HK-2 (cell line): ENCODE measurements around the gene NCK1.

Experiments
- DNase-seq: peaks from one replicate; pipeline ENCODE4 v3.0.0-alpha.2; 2018; ENCODE audit not compliant: unreplicated experiment

The NCK1 gene

DNA sequence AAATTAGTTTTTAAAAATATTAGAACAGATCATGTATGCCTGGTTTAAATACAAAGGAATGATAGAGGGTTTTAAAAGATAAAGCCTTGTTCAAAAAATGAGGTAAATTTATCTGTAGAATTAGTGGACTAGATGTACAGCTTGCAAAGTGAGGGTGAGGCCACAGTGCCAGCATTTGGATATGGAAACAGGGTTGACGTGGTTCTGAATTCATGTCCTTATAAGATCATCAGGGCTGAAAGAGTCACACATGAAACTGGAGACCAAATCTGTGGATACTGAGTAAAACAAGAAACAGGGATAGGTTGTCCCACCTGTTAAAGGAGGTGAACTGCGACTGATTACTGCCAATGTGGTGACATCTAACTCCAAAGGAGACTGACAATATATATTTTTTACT lies 46.3 kb downstream of the NCK1 start:
- DNase-seq, result no peak

DNA sequence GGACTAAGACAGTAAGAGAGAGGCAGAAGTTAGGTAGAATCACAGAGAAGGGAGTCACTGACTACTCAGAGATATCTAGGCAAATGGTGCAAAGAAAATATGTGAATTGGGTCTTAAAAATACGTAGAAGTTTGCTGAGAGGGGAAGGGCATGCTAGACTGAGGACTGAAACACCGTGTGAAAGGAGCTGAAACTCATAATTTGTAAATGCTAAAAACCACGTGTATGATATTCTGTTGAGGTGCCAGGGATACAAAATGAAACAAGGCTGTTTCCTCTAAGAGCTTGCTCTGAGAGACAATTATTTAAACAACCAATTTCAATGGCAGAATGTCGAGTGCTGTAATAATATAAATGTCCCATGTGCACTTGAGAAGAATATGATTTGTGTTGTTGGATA lies 47.2 kb downstream of the NCK1 start:
- no peak for DNase-seq

DNA sequence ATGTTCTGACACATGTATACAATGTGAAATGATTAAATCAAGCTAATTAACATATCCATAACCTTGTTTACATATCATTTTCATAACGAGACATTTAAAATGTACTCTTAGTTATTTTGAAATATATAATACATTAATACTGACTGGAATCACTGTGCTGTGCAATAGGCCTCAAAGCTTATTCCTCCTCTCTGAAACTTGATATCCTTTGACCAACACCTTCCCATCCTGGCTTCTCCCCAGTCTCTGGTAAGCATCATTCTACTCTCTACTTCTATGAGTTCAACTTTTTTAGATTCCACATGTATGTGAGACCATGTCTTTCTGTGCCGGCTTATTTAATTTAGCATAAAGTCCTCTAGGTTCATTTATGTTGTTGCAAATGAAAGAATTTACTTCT lies 48.7 kb downstream of the NCK1 start:
- no peak for DNase-seq

DNA sequence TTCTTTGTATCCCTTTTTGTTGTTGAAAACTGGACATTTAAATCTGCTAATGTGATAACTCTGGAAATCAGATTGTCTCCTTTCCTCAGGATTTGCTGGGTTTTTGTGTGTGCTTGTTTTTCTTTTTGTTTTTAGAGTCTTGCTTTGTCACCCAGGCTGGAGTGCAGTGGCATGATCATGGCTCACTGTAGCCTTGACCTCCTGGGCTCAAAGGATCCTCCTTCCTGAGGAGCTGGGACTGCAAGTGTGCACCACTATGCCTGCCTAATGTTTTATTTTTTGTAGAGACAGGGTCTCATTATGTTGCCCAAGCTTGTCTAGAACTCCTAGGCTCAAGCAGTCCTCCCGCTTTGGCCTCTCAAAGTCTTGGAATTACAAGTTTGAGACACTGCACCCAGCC lies 51.2 kb downstream of the NCK1 start:
- DNase-seq, result no peak

DNA sequence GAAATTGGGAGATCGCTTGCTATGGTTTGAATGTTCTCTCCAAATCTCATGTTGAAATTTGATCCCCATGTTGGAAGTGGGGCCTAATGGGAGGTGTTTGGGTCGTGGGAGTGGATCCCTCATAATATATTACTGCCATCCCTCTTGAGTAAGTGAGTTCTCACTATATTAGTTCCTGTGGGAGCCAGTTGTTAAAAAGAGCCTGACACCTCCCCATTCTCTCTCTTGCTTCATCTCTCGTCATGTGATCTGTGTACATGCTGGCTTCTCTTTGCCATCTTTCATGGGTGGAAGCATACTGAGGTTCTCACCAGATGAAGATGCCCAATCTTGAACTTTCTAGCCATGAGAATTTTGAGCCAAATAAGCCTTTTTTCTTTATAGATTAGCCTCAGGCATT lies 52.7 kb downstream of the NCK1 start:
- no peak for DNase-seq

DNA sequence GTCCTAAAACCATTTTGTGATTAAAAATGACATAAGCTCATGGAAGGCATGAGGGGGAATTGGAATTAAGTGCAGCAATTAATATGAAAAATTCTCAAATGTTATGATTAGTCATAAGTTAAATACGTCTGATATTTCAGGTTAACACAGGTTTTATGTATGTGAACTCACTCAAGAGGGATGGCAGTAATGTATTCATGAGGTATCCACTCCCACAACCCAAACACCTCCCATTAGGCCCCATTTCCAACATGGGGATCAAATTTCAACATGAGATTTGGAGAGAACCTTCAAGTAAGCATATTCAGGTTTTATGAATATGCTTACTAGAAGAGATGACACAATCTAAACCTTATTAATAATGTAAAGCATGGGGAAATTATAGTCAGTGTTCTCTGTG lies 54.2 kb downstream of the NCK1 start:
- DNase-seq, result no peak

DNA sequence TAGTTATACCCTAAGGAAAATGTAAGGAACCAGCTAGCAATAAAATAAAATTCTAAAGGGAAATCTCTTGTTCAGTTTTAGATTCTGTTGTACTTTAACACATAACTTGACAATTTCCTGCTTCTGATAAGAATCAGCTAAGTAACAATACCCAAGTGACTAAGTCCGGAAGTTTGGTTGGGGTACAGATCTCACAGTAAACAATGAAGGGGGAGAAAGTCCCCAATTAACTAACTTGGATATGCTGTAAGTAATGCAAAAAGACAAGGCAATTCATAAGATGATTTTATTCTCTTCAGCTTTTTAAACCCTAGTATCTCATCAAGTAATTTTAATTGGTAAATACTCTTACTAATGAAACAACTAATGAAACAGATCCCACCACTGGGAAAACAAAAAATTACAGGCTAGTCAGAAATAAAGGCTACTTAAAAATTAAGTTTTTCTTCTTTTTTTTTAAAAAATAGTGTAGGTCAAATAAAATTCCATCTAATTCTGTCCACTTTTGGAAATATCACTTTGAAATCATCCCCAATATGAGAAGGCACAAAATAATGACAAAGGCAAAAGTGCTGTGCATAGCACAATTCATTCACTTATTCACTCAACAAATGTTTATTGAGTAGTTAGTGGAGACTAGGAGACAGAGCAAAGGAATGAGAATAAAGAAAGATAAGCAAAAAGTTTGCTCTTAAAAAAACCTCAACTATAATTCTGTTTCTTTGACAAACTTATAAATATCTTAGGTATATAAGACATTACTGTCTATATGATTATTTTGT lies 58.0 kb downstream of the NCK1 start:
- DNase-seq, result no peak

DNA sequence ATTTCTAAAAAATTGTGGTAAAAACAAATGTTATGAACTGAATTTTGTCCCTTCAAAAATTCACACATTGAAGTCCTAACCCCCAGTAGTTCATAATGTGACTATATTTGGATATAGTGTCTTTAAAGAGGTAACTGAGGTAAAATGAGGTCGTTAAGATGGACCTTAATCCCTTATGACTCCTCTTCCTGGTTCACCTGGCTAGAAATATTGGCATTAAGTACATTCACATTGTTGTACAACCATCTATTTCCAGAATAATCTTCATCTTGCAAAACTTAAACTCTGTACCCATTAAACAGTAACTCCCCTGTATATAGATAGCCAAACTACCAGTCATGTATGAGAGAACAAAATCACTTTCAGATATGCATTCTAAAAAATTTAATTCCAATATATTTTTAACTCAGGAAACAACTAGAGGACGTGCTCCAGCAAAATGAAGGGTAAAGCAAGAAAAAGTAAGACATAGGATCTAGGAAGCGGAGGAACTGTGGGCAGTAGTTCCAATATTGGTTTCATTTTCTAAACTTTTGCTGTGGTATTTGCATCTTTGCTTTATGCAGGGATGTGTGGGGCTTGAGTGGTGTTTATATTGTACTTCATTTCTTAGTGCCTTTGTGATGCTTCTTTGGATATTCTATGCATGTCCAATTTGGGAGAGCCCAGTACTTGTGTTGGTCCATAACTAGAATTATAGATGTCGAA lies 59.0 kb downstream of the NCK1 start:
- no peak for DNase-seq

DNA sequence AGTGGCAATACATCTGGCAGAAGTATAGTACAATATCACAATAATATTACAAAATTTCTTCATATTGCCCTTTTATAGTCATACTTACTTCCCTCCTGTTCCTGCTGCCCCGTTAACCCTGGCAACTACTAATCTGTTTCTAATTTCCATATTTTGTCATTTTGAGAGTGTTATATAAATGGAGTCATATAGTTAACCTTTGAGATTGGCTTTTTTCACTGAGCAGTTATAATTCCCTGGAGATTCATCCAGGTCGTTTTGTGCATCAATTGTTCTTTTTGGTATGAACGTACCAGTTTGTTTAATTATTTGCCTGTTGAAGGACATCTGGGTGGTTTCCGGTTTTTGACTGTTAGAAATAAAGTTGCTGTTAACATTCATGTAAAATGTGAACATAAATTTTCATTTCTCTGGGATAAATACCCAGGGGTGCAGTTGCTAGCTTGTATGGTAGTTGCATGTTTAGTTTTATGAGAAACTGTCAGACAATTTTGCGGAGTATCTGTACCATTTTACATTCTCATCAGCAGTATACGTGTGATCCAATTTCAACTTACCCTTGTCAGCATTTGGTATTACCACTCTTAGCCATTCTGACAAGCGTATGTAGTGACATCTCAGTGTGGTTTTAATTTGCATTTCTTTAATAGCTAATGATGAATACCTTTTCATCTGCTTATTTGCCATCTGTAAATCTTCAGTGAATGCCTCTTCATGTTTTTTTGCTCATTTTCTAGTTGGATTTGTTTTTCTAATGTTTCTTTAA lies 63.6 kb downstream of the NCK1 start:
- DNase-seq, result no peak

DNA sequence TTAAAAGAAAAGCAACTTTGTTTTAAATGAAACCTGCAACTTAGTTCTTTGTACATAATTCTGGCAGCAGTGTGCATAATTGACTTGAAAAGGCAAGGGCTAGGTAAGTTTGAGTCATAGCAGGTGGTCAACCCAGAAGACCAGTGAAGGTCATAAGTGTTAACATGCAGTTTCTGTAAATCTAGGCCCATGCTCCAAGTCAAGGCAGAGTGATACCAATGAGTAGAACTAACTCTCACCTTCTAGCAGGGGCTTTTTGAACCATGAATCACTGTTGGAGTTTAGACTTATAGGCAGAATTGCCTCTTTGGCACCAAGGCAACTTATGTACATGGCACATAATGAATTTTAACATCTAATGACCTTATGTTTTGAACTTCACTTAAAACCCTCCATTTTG lies 66.2 kb downstream of the NCK1 start:
- DNase-seq, result no peak

DNA sequence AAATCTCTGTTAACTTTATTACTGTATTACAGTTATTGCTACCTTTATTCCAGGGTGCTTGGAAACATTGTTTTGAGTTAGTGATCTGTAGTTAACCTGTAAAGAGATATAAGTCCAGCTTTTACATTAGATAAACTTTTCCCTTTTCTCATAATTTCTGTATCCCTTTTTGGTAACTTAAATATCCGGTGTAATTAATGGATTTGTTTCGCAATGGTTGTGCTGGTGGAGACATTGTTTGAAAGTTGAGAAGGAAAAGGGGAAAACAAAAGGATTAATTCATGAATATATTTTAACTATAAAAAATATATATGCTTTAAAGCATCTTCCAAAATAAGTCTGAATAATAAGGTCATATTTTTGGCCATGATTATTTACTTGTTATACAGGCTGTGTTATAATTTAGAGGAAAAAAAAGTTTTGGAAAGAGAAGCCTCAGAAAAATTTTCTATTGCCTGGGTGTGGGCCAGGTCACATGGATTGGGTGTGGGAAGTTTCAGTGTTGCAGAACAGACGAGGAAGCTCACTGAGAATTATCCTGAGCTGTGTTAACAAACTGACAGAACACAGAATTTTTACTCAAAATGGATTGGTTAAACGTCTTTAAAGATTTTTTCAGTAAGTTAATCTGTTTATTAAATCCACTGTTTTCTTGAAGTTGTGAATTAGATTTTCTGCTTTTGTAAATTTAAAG lies 68.1 kb downstream of the NCK1 start:
- DNase-seq, result no peak

DNA sequence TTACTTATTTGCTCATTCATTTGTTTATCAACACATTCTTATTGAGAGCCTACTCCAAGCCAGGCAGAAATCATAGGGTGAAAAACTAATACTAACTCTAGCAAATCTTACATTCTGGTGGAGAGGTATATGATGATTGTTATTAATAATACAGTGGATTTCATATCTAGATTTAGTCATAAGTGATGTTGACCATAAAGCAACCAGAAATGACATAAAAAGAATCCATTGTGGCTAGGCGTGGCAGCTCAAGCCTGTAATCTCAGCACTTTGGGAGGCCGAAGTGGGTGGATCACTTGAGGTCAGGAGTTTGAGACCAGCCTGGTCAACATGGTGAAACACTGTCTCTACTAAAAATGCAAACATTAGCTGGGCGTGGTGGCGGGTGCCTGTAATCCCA lies 69.6 kb downstream of the NCK1 start:
- DNase-seq, result no peak

DNA sequence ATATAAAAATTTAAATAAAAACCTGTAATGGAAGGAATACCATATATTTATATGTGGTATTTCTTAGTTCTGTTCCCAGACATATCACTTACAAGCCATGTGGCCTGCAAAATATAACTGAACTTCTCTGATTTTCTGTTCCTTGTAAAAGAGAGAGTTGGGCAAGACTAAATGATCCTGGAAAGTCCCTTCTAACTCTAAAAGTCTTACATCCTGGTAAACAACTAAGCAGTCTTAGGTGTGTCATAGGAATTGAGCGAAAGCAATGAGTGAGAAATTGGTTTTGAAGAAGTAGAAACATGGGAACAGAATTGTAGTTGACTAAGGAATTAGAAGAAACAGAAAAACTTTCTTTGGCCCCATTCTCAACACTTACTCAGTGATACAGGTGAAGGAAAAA lies 70.5 kb downstream of the NCK1 start:
- DNase-seq, result no peak

DNA sequence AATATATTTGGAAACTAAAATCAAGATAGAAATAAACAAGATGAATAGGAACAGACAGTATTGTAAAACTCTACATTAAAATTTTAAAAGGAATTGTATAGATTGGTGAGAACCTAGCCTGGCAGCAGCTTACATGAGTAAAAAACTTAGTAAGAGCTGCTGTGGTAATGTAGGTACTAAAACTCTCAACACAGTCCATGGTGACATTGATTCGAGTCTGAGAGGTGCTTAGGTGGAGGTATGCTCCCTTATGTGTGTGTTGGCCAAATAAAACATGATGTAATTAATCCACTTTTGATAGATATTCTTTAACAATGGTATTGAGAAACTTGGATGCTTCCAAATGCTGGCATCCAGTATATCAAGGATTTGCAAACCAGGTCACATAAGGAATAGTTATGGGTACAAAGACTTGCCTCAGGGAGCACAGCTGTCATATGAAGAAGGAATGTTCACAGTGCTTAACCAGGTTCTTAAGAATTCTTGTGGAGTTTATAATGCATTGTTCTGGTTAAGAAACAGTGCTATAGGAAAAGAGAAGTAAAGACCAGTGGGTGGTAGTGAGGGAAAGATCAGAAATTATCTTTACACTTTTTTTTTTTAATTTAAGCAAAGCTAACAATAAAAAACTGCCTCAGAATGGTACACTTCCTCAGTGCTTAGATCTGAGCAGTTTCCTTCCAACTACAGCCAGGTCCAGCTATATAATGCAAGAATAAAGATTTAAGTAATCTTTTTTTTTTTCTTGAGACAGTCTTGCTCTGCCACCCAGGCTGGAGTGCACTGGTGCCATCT lies 71.2 kb downstream of the NCK1 start:
- DNase-seq, result no peak

DNA sequence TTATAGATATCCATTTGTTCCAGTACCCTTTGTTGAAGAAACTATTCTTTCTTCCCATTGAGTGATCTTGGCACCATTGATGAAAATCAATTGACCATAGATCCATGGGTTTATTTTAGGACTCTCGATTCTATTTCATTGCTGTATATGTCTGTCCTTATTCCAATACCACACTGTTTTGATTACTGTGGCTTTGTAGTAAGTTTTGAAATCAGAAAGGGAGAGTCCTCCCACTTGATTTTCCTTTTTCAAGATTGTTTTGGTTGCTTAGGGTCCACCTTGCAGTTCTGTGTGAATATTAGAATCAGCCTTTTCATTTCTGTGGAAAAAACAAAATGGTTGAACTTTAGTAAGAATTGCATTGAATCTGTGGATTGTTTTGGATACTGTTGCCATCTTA lies 75.2 kb downstream of the NCK1 start:
- DNase-seq, result no peak

DNA sequence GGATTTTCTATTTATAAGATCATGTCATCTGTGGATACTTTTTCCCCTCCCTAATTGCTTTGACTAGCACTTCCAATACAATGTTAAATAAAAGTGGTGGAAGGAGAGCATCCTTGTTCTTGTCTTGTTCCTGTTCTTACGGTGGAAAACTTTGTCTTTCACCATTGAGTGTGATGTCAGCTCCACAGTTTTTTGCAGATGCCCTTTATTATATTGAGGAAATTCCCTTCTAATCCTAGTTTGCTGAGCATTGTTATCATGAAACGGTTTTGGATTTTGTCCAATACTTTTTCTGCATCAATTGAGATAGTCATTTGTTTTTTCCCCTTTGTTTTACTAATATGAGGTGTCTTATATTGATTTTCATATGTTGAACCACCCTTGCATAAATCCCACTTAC lies 75.8 kb downstream of the NCK1 start:
- no peak for DNase-seq

DNA sequence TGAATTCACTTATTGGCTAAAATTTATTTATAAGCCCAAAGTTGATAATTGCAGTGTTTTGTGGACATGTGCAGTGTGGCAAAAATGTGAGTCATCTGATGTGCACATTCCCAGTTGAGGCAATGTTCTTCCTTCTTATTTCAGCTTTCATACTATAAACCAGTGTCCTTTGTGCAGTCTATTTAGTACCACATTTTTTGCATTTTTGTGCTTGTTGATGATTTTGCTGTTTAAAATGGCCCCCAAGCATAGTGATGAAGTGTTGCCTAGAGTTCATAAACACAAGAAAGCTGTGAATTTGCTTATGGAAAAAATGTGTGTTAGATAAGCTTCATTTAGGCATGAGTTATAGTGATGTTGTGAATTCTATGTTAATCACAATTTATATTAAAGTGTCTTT lies 76.3 kb downstream of the NCK1 start:
- DNase-seq, result no peak

DNA sequence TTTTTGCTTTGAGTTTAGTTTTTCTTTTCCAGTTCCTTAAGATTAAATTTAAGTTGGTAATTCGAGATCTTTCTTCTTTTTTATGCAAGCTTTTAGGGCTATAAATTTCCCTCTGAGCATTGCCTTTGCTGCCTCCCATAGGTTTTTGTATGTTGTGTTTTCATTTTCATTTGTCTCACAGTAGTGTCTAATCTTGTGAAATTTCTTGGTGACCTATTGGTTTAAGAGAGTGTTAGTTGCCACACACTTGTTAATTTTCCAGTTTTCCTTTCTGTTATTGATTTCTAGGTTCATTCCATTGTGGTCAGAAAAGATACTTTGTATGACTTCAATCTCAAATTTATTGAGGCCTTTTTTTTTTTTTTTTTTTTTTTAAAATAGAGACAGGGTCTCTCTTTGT lies 77.5 kb downstream of the NCK1 start:
- no peak for DNase-seq

DNA sequence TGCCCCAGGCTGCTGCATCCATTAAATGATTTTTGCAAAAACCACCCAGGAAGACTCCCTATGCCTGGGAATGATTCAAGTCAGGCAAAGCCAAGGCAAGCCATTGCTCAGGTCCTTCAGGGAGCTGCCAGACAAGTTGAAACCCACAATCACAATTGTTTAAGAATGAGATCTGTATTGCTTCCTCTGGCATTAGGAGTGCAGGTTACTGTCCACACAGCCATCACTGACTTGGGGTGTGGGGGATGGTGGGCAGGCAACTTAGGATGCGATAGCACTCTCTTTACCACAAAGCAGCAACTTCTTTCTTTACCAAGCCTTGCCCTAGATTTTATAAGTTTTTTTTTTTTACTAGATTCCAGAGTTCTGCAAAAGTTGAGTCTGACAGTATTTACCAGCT lies 80.8 kb downstream of the NCK1 start:
- no peak for DNase-seq

DNA sequence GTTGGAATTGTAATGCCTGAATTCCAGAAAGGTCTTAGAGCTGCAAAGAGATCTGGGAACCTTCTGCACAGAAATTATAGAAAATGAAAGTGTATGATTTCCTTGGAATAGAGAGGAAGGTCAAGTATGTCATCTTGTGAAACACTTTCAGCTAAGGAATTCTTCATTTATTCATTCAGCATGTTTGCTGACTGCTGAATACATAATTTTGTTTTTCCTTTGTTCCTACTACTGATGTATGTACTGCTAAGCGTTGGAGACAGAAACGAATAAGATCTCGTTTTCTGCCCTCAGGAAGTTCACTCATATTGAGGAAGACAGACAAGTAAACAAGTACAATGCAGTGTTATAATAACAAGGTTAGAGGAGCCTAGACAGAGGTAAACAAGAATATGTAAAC lies 81.4 kb downstream of the NCK1 start:
- DNase-seq, result no peak

DNA sequence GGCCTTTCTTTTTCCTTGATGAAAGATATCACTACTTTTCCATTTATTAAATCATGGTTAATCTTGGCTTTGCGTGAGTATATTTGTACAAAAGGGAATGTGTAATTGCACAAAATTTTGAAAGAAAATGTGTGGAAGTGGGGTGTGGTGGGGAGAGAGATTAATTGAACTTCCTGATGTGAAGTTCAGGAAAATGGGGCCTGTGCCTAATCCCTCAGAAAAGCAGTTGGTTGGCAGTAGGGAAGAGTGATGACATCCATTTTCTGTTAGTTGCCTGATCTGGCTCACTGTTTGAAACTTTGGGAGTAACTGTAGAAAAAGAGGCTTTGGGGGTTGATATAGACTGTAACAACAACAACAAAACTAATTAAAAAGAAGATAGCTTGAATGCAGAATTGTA lies 85.0 kb downstream of the NCK1 start:
- no peak for DNase-seq

DNA sequence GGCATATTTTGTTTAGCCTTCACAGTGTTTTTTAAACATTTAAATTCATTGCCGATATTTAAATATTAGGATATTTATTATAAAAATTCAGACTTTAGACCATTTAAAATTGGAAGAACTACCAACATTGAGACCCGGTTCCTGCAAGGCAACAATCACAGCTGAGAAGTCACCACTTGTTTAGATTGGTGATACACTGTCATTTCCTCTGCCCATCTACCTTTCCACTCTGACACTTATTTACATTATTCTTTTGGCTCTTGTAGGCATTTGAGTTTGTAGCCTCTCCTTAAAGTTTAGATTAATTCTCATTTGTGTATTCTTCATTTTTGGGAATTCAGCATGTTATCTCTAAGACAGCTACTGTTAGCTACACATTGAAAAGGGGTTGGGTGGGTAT lies 85.5 kb downstream of the NCK1 start:
- DNase-seq, result no peak
